Sciatic nerve (tissue), 1 donor: ENCODE measurements around the gene MRPL30. TPM values are rescaled to one million over a fixed set of nuclear protein-coding genes. Genes with fewer than 3 reads are reported as not detected.

Source experiments
- total RNA-seq: library from RNA; stranded (reverse); fragmentation: NEBNext Ultra II Directional; extraction: Animal tissue kit (Norgen Biotek cat#: 25700); gene quantifications from one replicate; pipeline ENCODE4 v1.2.1, GENCODE V29; 2021
- donor health status: DM: no; HTN: no; CAD: no.

MRPL30 gene
- total RNA-seq, 1 donor from 2014 or later = 22.6 TPM

Other genes with a start within 250 kb of the MRPL30 start
- gene CRACDL, start 245.0 kb upstream of the MRPL30 start, total RNA-seq = 12.4 TPM
- gene C2orf15, start 39.5 kb upstream of the MRPL30 start, total RNA-seq = not detected
- 11.0 TPM for gene TSGA10, start 26.2 kb upstream of the MRPL30 start, total RNA-seq
- gene LIPT1, start 26.2 kb upstream of the MRPL30 start, total RNA-seq = 12.1 TPM
- 34.5 TPM for gene MITD1, start 126 bp upstream of the MRPL30 start, total RNA-seq
- not detected for gene LYG2, start 74.5 kb downstream of the MRPL30 start, total RNA-seq
- 2.1 TPM for gene LYG1, start 120.0 kb downstream of the MRPL30 start, total RNA-seq
- gene TXNDC9, start 155.1 kb downstream of the MRPL30 start, total RNA-seq = 22.2 TPM
- gene EIF5B, start 156.2 kb downstream of the MRPL30 start, total RNA-seq = 41.0 TPM